HL-60 (cell line): Measurements from ENCODE around the gene NFIX.

Source experiments
- CTCF ChIP-seq: IDR thresholded peaks from one replicate; pipeline ENCODE4 v1.5.1; 2011; ENCODE audit warnings: low read length, control low read depth, inconsistent platforms; ENCODE audit not compliant: insufficient read depth
- GABPA ChIP-seq: IDR thresholded peaks from 2 replicates; pipeline ENCODE4 v1.6.1; 2012; ENCODE audit warnings: low read depth
- POLR2AphosphoS5 ChIP-seq: IDR thresholded peaks from 2 replicates; pipeline ENCODE4 v1.6.1; 2012; ENCODE audit warnings: low read depth

GRCh38 chr19:13050274-13050673, 55.0 kb downstream of the NFIX start:
- TF ChIP-seq CTCF (no peak), GABPA (no peak), POLR2AphosphoS5 (no peak)
